OCI-LY3 (cell line): ENCODE data around the gene CENPL.
"Not testable (repeated sequence)": the region's sequence is repeated elsewhere in the genome, so short reads cannot be mapped to it uniquely, and the experiment has no call there.

Experiments
- H2AFZ ChIP-seq: fragments of 200-600, 300-600 bp; shearing (Covaris generic); 2 replicates; pipeline ENCODE4 v1.6.0; 2014; ENCODE audit warnings: antibody characterized with exemption, low read depth, low read length
- H3K27ac ChIP-seq: fragments of 200-600, 300-600 bp; sonication (generic); 2 replicates; pipeline ENCODE4 v1.5.1; 2014; ENCODE audit warnings: mild to moderate bottlenecking, low read length, moderate library complexity, mixed read lengths
- H3K27me3 ChIP-seq: fragments of 200-600, 300-600 bp; sonication (generic); 2 replicates; pipeline ENCODE4 v1.6.1; 2014; ENCODE audit warnings: low read depth, low read length, mixed read lengths
- H3K36me3 ChIP-seq: fragments of 200-600, 300-600 bp; sonication (generic); replicated peaks from 2 replicates; pipeline ENCODE3; 2014; ENCODE audit warnings: low read depth, low read length, mixed read lengths
- H3K4me1 ChIP-seq: fragments of 300-600, 200-600 bp; sonication (generic); 2 replicates; pipeline ENCODE4 v1.6.1; 2014; ENCODE audit warnings: low read length, mixed read lengths
- H3K4me2 ChIP-seq: fragments of 200-600, 300-600 bp; sonication (generic); 2 replicates; pipeline ENCODE4 v1.6.1; 2014; ENCODE audit warnings: low read length, mixed read lengths
- H3K4me3 ChIP-seq: fragments of 300-600, 200-600 bp; sonication (generic); 2 replicates; pipeline ENCODE4 v1.5.1; 2014; ENCODE audit warnings: antibody characterized with exemption, mild to moderate bottlenecking, low read length, moderate library complexity
- H3K79me2 ChIP-seq: fragments of 300-600, 200-600 bp; shearing (Covaris generic); 2 replicates; pipeline ENCODE4 v1.6.1; 2014; ENCODE audit warnings: mild to moderate bottlenecking, low read length, mixed read lengths
- H3K9ac ChIP-seq: fragments of 300-600, 200-600 bp; shearing (Covaris generic); 2 replicates; pipeline ENCODE4 v1.6.0; 2014; ENCODE audit warnings: mild to moderate bottlenecking, low read length, moderate library complexity
- H3K9me3 ChIP-seq: fragments of 200-600, 300-600 bp; shearing (Covaris generic); 2 replicates; pipeline ENCODE4 v1.6.1; 2014; ENCODE audit warnings: low read length, mixed read lengths; ENCODE audit not compliant: insufficient read depth
- H4K20me1 ChIP-seq: fragments of 200-600, 300-600 bp; sonication (generic); 2 replicates; pipeline ENCODE4 v1.6.1; 2016; ENCODE audit warnings: low read length, mixed read lengths; ENCODE audit not compliant: insufficient read depth
- CTCF ChIP-seq: fragments of 200-600, 300-600 bp; sonication (generic); IDR thresholded peaks from 2 replicates; pipeline ENCODE4 v1.5.1; 2014; ENCODE audit warnings: antibody characterized with exemption, low read length, low read depth
- EZH2phosphoT487 ChIP-seq: fragments of 200-600 bp; shearing (Covaris generic); IDR thresholded peaks from 2 replicates; pipeline ENCODE4 v1.6.1; 2018; ENCODE audit warnings: antibody characterized with exemption, mixed run types, low read depth

The CENPL gene

DNA sequence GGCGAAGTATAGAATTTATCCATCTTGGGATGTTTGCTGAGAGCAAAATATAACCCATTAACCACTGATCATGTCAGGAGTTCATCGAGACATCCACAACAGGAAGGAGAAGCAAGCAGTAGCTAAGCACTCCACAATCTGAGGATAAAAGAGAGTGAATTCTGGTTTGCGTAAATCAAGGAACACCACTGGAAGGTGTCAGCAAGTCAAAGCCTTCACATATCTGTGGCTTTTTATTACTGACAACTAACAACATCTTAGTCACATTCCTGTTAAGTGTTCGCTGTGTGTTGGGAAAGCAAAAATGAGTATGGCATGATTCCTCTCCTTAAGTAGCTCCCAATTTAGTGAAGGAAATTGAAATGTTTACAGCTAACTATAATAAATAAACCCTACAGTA, 44.7 kb downstream of the CENPL start:
- no peak overlapping the region for H2AFZ ChIP-seq
- H3K4me1 ChIP-seq, result peaks cover 4% of the 10 kb centered on the region; the same call in 1 of the 2 replicates
- no peak overlapping the region for H3K9ac ChIP-seq
- no peak overlapping the region for H3K4me2 ChIP-seq
- no peaks in the 10 kb centered on the region for H3K79me2 ChIP-seq
- H3K27me3 ChIP-seq, result no peaks in the 10 kb centered on the region
- no peaks in the 10 kb centered on the region for H4K20me1 ChIP-seq
- H3K36me3 ChIP-seq, result peaks cover 28% of the 10 kb centered on the region
- no peaks in the 10 kb centered on the region for H3K9me3 ChIP-seq
- TF ChIP-seq EZH2phosphoT487, result no peak
- no peak for TF ChIP-seq CTCF
- H3K27ac ChIP-seq, result no peak overlapping the region
- H3K4me3 ChIP-seq, result no peak overlapping the region

DNA sequence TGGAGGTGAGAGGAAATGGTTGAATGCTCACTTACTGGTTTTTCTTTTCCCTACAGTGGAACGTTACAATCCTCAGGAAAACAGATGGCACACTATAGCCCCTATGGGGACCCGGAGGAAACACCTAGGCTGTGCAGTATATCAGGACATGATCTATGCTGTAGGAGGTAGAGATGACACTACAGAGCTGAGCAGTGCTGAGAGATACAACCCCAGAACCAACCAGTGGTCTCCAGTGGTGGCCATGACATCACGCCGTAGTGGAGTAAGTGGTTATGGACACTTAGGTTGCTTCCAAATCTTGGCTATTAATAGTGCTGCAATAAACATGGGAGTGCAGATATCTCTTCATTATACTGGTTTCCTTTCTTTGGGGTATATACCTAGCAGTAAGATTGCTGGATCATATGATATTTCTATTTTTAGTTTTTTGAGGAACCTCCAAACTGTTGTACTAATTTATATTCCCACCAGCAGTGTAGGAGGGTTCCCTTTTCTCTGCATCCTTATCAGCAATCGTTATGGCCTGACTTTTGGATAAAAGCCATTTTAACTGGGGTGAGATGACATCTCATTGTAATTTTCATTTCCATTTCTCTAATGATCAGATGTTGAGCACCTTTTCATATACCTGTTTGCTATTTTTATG, 49.0 kb downstream of the CENPL start:
- Histone ChIP-seq H3K27me3 (no peaks in the 10 kb centered on the region), H4K20me1 (no peaks in the 10 kb centered on the region), H3K9ac (no peak overlapping the region), H3K9me3 (no peaks in the 10 kb centered on the region), H3K79me2 (no peaks in the 10 kb centered on the region), H3K4me2 (no peak overlapping the region), H3K36me3 (peaks cover 12% of the 10 kb centered on the region), H3K27ac (no peak overlapping the region), H2AFZ (no peak overlapping the region), H3K4me1 (peaks cover 6% of the 10 kb centered on the region; the same call in 1 of the 2 replicates), H3K4me3 (no peak overlapping the region)
- TF ChIP-seq CTCF (no peak), EZH2phosphoT487 (no peak)

DNA sequence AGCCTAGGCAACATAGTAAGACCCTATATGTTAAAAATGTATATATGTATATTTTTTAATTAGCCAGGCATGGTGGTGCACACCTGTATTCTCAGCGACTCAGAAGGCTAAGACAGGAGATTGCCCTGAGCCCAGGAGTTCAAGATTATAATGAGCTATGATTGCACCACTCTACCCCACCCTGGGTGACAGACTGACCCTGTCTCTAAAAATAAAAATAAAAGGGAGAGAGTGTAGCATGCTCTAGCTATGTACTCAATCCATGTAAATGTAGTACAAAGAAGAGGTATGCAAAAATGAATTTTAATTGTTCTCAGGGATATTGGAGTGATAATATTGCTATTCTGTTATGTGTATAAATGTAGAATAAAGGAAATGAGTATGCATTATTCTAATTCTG, 53.1 kb downstream of the CENPL start:
- Histone ChIP-seq H3K9me3 (no peaks in the 10 kb centered on the region), H3K27me3 (no peaks in the 10 kb centered on the region), H2AFZ (no peak overlapping the region), H3K36me3 (peaks cover 12% of the 10 kb centered on the region), H3K4me3 (no peak overlapping the region), H3K79me2 (no peaks in the 10 kb centered on the region), H4K20me1 (no peaks in the 10 kb centered on the region), H3K4me2 (no peak overlapping the region), H3K27ac (no peak overlapping the region), H3K9ac (no peak overlapping the region), H3K4me1 (peaks cover 14% of the 10 kb centered on the region; the same call in 1 of the 2 replicates)
- TF ChIP-seq EZH2phosphoT487, result no peak
- no peak for TF ChIP-seq CTCF

- H3K9ac ChIP-seq, H3K4me2 ChIP-seq, H3K36me3 ChIP-seq, H3K9me3 ChIP-seq, H3K4me3 ChIP-seq, H3K27ac ChIP-seq, H2AFZ ChIP-seq, H3K27me3 ChIP-seq, H4K20me1 ChIP-seq, H3K79me2 ChIP-seq: not testable (repeated sequence)
- peaks cover 14% of the 10 kb centered on the region; the same call in 1 of the 2 replicates for H3K4me1 ChIP-seq
Observed at GRCh38 chr1:173770330-173770729, 54.4 kb downstream of the CENPL start.
